Spleen (tissue), 11 donors: ENCODE results near the gene RTF1. TPM values are rescaled to one million over a fixed set of nuclear protein-coding genes. Genes with fewer than 3 reads are reported as not detected.

Experiments used
- DNase-seq: peaks from one replicate; pipeline ENCODE4 v3.0.0-alpha.2; 2020
- H3K27ac ChIP-seq, 8 donors: fragments of 200-600 bp; sonication (generic) in 7 of 8; 1 replicate in 4 of 8; 2 replicates in 4 of 8; pipeline versions ENCODE4 v1.5.0 to v1.8.0; 2016 to 2021; ENCODE audit warnings: inconsistent platforms in 4 of 8, mild to moderate bottlenecking in 4 of 8, moderate library complexity in 1 of 8
- H3K27me3 ChIP-seq, 7 donors: fragments of 200-600 bp; sonication (generic) in 6 of 7; replicated peaks in 1 of 7; 1 replicate in 4 of 7; 2 replicates in 3 of 7; pipeline versions ENCODE4 v1.5.0 to v1.8.0; 2016 to 2021; ENCODE audit warnings: inconsistent platforms in 3 of 7, mild to moderate bottlenecking in 1 of 7
- H3K36me3 ChIP-seq, 6 donors: fragments of 200-600 bp; sonication (generic) in 5 of 6; 1 replicate in 4 of 6; 2 replicates in 2 of 6; pipeline versions ENCODE4 v1.5.0 to v1.8.0; 2016 to 2021; ENCODE audit warnings: inconsistent platforms in 2 of 6
- H3K4me1 ChIP-seq, 6 donors: fragments of 200-600 bp; sonication (generic) in 5 of 6; 1 replicate in 3 of 6; 2 replicates in 3 of 6; pipeline versions ENCODE4 v1.5.0 to v1.8.0; 2016 to 2021; ENCODE audit warnings: inconsistent platforms in 3 of 6
- H3K4me3 ChIP-seq, 8 donors: fragments of 200-600 bp; sonication (generic) in 7 of 8; 1 replicate in 4 of 8; 2 replicates in 4 of 8; pipeline versions ENCODE4 v1.5.0 to v1.8.0; 2016 to 2021; ENCODE audit warnings: inconsistent platforms in 4 of 8, mild to moderate bottlenecking in 4 of 8, moderate library complexity in 2 of 8
- H3K9me3 ChIP-seq, 8 donors: fragments of 200-600 bp; sonication (generic) in 7 of 8; 1 replicate in 4 of 8; 2 replicates in 4 of 8; pipeline versions ENCODE4 v1.5.0 to v1.8.0; 2016 to 2021; ENCODE audit warnings: inconsistent platforms in 4 of 8
- CTCF ChIP-seq, 11 experiments: fragments of 200-600 bp in 7 of 11; fragments of 450-650 bp in 4 of 11; sonication (generic) in 4 of 11; IDR thresholded peaks in 8 of 11; conservative IDR thresholded peaks in 3 of 11; 1 replicate in 7 of 11; 2 replicates in 4 of 11; pipeline versions ENCODE4 v1.4.0 to v1.8.0; 2016 to 2021; ENCODE audit warnings: antibody characterized with exemption in 11 of 11, inconsistent platforms in 4 of 11, mild to moderate bottlenecking in 1 of 11
- POLR2A ChIP-seq, 3 donors: fragments of 450-650 bp; IDR thresholded peaks; one replicate each; pipeline ENCODE4 v1.5.1; 2017; ENCODE audit warnings: antibody characterized with exemption in 3 of 3, mild to moderate bottlenecking in 1 of 3
- POLR2AphosphoS5 ChIP-seq, 3 donors: sonication (generic); formaldehyde crosslinking; IDR thresholded peaks; one replicate each; pipeline ENCODE4 v1.5.1; 2017; ENCODE audit warnings: antibody characterized with exemption in 3 of 3
- WGBS, 5 donors: extraction: QIAGEN DNeasy Blood & Tissue Kit in 3 of 5; methylation state at CpG; one replicate each; pipeline versions ENCODE4 v1.1.5 to v1.1.7; 2013 to 2018; 5-methylcytosine and 5-hydroxymethylcytosine counted together
- intact Hi-C: fragments of 100-400 bp; cut with DNase I; formaldehyde crosslinking; loops from one replicate; pipeline ENCODE4 v1.15.0; 2023; ENCODE audit warnings: low total_unique reads
- polyA plus RNA-seq, 3 donors: library from polyadenylated mRNA; stranded (reverse); fragments of 200-250 nt; gene quantifications; one replicate each; pipeline ENCODE4 v1.2.1, GENCODE V29; 2013
- small RNA-seq, 4 donors: library from RNA; depleted of rRNA; stranded (forward); fragments of <200 nt; gene quantifications; one replicate each; pipeline ENCODE3, GENCODE V24; 2016
- total RNA-seq, 7 donors: library from RNA; depleted of rRNA in 3 of 7; stranded (reverse); fragments of >200 nt in 3 of 7; fragmentation: NEBNext Ultra II Directional in 4 of 7; extraction: Animal tissue kit (Norgen Biotek cat#: 25700) in 4 of 7; gene quantifications; one replicate each; pipeline versions ENCODE4 v1.1.0 to v1.2.1, GENCODE V29; 2016 to 2021
- donor health status: healthy with polysubstance abuse.
- donor health status: DM: no; HTN: no; CAD: no; lungs with moderate emphysema.
- donor health status: DM: no; HTN: no; CAD: no.
- donor health status: Bipolar disorder and iron deficiency.
- donor health status: healthy.
- donor health status: DM: no; HTN: no; CAD: no.
- donor health status: DM: yes; HTN: yes; CAD: no.

The RTF1 gene
- total and polyA plus RNA-seq, 10 donors = 14.2 to 71.3 (median 32.0) TPM

GRCh38 chr15:41521614-41522013 is 104.7 kb downstream of the RTF1 start:
- WGBS, 5 donors = 73 to 83% (median 80%) methylated on average over 7 to 9 of the region's 9 CpGs
- H3K9me3 ChIP-seq = no peaks in the 10 kb centered on the region

GRCh38 chr15:41523097-41523496 is 106.2 kb downstream of the RTF1 start:
- Histone ChIP-seq H3K36me3 (peaks cover 0 to 79% (median 32%) of the 10 kb centered on the region in 6 donors), H3K27me3 (no peaks in the 10 kb centered on the region), H3K4me3 (no peak overlapping the region), H3K9me3 (no peaks in the 10 kb centered on the region), H3K4me1 (peaks cover 0 to 16% (median 2%) of the 10 kb centered on the region in 6 donors), H3K27ac (no peak overlapping the region)
- 93 to 100% (median 96%) methylated on average over 1 to 5 of the region's 5 CpGs for WGBS, 5 donors
- TF ChIP-seq POLR2AphosphoS5 (IDR thresholded peaks at IDR 0.05) (no peak), CTCF (IDR thresholded peaks at IDR 0.05 in 8 of 11, conservative IDR thresholded peaks at IDR 0.05 in 3 of 11) (no peak), POLR2A (IDR thresholded peaks at IDR 0.05) (no peak)
- no peak for DNase-seq
- intact Hi-C loops = no loop called here

More at GRCh38 chr15:41521614-41522013, 104.7 kb downstream of the RTF1 start:
- H3K27ac ChIP-seq = peak overlapping the region in 1 of 8 donors; percentile 33
- TF ChIP-seq POLR2A (IDR thresholded peaks at IDR 0.05) (no peak), CTCF (IDR thresholded peaks at IDR 0.05 in 8 of 11, conservative IDR thresholded peaks at IDR 0.05 in 3 of 11) (no peak), POLR2AphosphoS5 (IDR thresholded peaks at IDR 0.05) (peak; percentile 64 to 80 (median 73))
- H3K36me3 ChIP-seq = peaks cover 0 to 78% (median 21%) of the 10 kb centered on the region in 6 donors
- H3K4me1 ChIP-seq = peaks cover 0 to 16% (median 2%) of the 10 kb centered on the region in 6 donors
- DNase-seq = peak; percentile 81
- no peak overlapping the region for H3K4me3 ChIP-seq
- no peaks in the 10 kb centered on the region for H3K27me3 ChIP-seq
- intact Hi-C loops = no loop called here

GRCh38 chr15:41530363-41530956 is 113.6 kb downstream of the RTF1 start:
- no peak for DNase-seq
- H3K4me3 ChIP-seq = no peak overlapping the region
- intact Hi-C loops = no loop called here
- H3K36me3 ChIP-seq = peaks cover 0 to 99% (median 71%) of the 10 kb centered on the region in 6 donors
- whole genome bisulfite sequencing, 5 donors = 51 to 66% (median 54%) methylated on average over 6 of the region's 6 CpGs
- peaks cover 0 to 12% (median 7%) of the 10 kb centered on the region in 6 donors for H3K4me1 ChIP-seq
- peak overlapping the region in 2 of 8 donors; percentile 15 to 45 for H3K27ac ChIP-seq
- no peaks in the 10 kb centered on the region for H3K9me3 ChIP-seq
- no peaks in the 10 kb centered on the region for H3K27me3 ChIP-seq
- TF ChIP-seq CTCF (IDR thresholded peaks at IDR 0.05 in 8 of 11, conservative IDR thresholded peaks at IDR 0.05 in 3 of 11) (no peak), POLR2AphosphoS5 (IDR thresholded peaks at IDR 0.05) (no peak), POLR2A (IDR thresholded peaks at IDR 0.05) (no peak)

Small RNA genes within 50 kb of the gene (small RNA-seq; reads per million reads assigned to genes)
- gene RNU6-1169P = 0 reads per million in 4 donors

Other genes with a start within 250 kb of the RTF1 start
- gene EXD1, start 186.3 kb upstream of the RTF1 start, total RNA-seq = not detected
- gene EXD1, start 186.3 kb upstream of the RTF1 start, polyA plus RNA-seq = not detected
- 100 to 1,000 TPM in 2 of 7 donors, 10 to 100 TPM in 5; 52.2 to 127 (median 60.0) TPM for gene CHP1, start 185.8 kb upstream of the RTF1 start, total RNA-seq
- 10 to 100 TPM; 12.7 to 19.9 (median 14.5) TPM for gene CHP1, start 185.8 kb upstream of the RTF1 start, polyA plus RNA-seq
- gene OIP5, start 84.5 kb upstream of the RTF1 start, total RNA-seq = 1 to 10 TPM in 6 of 7 donors, not detected in 1; 1.1 to 6.0 (median 2.1) TPM
- gene OIP5, start 84.5 kb upstream of the RTF1 start, polyA plus RNA-seq = 1 to 10 TPM; 1.2 to 3.9 (median 2.3) TPM
- gene NUSAP1, start 84.2 kb upstream of the RTF1 start, total RNA-seq = 10 to 100 TPM in 5 of 7 donors, 1 to 10 TPM in 2; 4.7 to 47.5 (median 18.7) TPM
- 10 to 100 TPM in 1 of 3 donors, 1 to 10 TPM in 2; 4.0 to 17.1 (median 6.8) TPM for gene NUSAP1, start 84.2 kb upstream of the RTF1 start, polyA plus RNA-seq
- gene NDUFAF1, start 14.6 kb upstream of the RTF1 start, total RNA-seq = 10 to 100 TPM; 12.9 to 19.7 (median 15.9) TPM
- 10 to 100 TPM in 2 of 3 donors, 1 to 10 TPM in 1; 8.9 to 16.8 (median 15.9) TPM for gene NDUFAF1, start 14.6 kb upstream of the RTF1 start, polyA plus RNA-seq
- gene ITPKA, start 76.8 kb downstream of the RTF1 start, total RNA-seq = under 1 TPM in 3 of 7 donors, not detected in 4; 0.17 to 0.51 (median 0.37) TPM
- under 1 TPM; 0.09 to 0.19 (median 0.18) TPM for gene ITPKA, start 76.8 kb downstream of the RTF1 start, polyA plus RNA-seq
- 1 to 10 TPM; 2.0 to 7.0 (median 4.5) TPM for gene LTK, start 96.7 kb downstream of the RTF1 start, total RNA-seq
- gene LTK, start 96.7 kb downstream of the RTF1 start, polyA plus RNA-seq = 1 to 10 TPM in 2 of 3 donors, under 1 TPM in 1; 0.93 to 5.3 (median 4.5) TPM
- 10 to 100 TPM; 15.8 to 35.9 (median 27.7) TPM for gene RPAP1, start 127.2 kb downstream of the RTF1 start, total RNA-seq
- 10 to 100 TPM in 2 of 3 donors, 1 to 10 TPM in 1; 7.9 to 11.8 (median 10.2) TPM for gene RPAP1, start 127.2 kb downstream of the RTF1 start, polyA plus RNA-seq
- gene TYRO3, start 142.1 kb downstream of the RTF1 start, total RNA-seq = 10 to 100 TPM; 10.9 to 36.2 (median 21.4) TPM
- 1 to 10 TPM; 2.6 to 5.7 (median 4.3) TPM for gene TYRO3, start 142.1 kb downstream of the RTF1 start, polyA plus RNA-seq
- 10 to 100 TPM; 38.5 to 67.7 (median 54.8) TPM for gene MGA, start 243.3 kb downstream of the RTF1 start, total RNA-seq
- gene MGA, start 243.3 kb downstream of the RTF1 start, polyA plus RNA-seq = 1 to 10 TPM; 2.7 to 4.0 (median 3.2) TPM